Measurements from ENCODE around the gene CASZ1.

The CASZ1 gene

DNA sequence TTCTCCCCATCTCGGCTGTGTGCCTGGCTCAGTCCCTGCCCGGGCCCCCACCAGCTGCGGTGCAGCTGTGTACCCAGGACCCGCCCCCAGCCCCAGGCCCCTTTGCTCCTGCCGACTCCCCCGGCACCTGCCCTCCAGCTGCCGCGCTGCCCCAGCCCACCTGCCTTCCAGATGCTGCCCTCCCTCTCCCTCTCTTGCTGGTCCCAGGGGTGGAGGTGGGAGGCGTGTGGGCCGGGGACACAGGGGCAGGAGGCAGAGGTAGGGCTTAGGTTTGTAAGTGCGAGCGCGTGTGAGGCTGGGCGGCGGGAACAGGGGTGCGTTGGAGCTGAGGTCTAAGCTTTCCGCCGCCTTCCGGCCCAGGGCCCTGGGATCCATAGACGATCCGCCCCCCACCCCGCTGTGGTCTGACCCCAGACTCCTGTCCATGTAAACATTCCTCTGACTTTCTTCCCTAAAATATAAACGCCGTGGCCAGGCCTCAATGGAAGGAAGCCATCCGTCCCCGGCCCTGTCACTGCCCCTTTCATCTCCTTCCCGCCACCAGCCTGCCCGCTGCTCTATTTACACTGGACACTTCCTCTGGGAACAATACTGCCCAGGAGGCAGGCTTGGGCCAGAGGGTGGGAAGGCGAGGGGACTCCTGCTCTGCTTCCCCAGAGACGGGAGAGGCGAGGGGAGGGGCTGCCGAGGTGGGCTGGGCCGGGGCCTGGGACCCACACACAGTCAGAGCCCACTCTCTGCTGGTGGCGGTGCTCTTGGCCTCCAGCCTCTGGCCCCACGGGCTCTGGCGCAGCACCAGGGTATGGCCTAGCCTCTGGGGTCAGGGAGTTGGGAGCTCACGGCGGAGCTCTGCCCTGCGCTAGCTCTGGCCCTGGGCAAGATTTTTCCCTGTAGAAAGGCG, 128.3 kb downstream of the CASZ1 start:
- peak in 1 of 2 experiments; percentile 32 for DNase-seq

DNA sequence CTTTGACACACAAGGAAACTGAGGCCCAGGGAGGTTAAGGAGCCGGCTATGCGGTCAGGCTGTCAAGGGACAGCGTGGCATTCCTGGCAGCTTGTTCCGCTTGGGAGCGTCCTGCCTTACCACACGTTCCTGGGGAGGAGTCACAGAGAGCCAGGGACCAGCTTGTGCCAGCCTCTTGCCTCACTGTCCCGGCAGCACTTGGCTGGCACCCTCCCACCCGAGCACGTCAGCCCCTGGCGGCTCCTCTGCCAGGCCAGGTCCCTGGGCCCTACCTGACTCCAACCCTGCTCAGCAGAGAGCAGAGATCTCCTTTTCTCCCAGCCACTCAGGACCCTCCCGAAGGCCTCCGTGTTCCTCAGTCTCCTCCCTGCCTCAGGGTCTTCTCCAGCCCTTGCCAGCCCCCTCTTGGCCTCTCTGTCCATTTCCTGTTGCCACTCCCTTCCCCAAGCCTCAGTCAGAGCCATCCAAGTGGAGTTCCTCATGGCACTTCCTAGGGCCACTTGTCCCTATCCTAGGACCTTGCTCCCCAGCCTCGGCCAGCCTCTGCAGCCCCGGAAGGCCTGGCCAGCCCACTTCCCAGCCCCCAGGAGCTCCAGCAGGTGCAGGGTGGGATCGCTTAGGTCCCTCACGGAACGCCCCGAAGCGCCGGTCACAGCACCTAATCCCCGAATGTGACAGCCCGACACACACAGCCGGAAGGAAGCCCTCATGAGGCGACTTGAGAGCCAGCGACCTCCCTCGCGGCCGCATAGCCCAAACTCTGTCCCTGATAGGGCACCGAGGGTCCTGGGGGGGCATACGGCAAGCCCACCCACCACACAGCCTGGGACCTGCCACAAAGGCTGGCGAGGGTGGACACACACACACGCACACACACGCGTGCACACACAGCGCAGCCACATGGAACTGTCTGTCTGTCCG, 130.3 kb downstream of the CASZ1 start:
- DNase-seq, result no peak

DNA sequence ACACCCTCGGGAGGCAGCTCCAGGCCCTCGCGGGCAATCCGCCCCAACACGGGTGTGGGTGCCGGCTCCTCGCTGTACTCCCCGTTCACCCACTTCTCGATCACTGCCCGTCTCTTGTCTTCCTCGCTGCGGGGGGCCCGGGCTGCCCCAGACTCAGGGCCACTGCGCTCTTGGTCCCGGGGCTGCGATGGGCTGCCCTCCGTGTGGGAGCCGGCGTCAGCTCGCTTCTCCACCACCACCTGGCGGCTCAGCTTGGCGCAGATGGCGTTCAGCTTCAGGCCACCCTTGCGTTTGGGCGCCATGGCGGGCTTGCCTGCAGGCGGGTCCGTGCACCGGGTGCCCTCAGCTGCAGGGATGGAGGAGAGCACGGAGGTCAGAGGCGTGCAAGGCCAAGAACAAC, 131.2 kb downstream of the CASZ1 start:
- no peak for DNase-seq

- no peak for DNase-seq
These were observed 132.2 kb downstream of the CASZ1 start for GRCh38 chr1:10664251-10664650.

DNA sequence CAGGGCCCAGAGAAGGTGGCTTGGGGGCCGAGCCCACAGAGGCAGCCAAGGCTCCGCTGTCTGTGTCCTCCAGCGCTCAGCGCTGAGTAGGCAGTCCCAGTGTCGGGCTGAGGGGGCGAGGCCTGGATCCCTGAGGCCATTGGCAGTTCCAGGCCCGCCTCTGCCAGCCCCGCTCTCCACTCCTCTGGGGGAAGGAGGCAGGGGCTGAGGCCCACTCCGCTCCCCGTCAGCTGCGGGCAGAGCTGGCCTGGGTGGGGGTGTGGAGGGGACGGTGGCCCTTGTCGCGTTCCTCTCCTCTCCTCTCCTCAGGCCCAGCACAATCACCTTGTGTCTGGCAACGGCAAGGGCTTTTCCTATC, 132.8 kb downstream of the CASZ1 start:
- DNase-seq, result peak in 1 of 2 experiments; percentile 61

DNA sequence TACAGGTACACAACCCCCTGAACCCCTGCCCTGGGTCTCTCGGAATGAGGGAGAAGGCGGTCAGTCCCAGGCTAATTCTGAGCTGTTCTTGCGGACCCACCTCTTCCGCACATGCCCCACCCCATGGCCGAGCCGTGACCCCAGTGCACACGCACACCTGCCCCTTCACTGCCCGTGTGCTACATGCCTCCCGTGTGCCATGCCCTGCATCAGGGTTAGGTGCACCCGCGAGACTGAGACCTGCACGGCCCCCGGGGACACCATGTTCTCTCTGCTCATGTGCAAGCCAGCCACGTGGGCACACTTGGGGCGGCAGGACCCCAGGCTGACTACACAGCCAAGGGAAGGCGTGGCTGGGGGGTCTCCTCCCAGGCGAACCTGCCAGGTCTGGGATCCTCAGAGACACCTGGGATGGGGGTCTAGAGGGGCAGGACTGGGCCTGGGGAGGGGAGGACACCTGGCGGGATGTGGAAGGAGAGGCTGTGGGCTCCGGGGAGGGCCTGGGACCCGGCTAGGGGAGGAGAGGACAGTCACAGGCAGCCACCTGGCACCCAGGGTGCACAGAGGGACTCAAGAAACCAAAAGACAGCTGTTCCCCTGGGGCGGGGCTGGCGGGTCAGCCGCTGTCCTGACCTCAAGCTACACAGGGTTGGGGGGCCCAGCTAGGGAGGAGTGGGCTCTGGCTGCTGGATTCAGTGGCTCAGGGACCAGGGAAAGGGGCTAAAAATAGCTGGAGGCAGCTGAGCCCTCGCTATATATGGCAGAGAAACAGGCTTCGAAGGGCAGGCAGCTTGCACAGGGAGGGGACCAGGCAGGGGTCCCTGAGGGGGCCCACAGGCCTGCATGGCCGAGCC, 133.4 kb downstream of the CASZ1 start:
- DNase-seq, result peak in 1 of 2 experiments; percentile 53

DNA sequence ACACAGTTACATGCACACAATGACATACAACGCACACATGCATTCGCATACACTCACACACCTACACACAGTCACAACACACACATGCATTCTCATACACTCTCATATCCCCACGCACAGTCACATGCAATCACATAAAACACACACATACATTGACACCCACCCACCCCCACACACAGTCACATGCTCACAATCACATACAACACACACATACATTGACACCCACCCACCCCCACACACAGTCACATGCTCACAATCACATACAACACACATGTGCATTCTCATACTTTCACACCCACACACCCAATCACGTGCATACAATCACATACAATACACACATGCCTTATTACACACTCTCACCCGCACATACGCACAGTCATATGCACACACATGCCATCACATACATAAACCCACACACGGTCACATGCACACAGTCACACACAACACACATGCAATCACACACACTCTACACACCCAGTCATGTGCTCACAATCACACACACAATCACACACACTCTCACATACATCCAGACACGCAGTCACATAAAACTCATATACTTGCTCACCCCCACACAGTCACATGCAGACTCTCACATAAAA, 134.3 kb downstream of the CASZ1 start:
- no peak for DNase-seq

DNA sequence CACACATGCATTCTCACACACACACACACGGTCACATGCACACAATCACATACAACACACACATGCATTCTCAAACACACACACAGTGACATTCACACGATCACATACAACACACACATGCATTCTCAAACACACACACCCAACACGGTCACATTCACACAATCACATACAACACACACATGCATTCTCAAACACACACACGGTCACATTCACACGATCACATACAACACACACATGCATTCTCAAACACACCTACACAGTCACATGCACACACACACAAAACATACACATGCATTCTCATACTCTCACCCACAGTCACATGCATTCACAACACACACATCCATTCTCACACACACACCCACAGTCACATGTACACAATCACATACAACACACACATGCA, 135.0 kb downstream of the CASZ1 start:
- DNase-seq, result no peak

DNA sequence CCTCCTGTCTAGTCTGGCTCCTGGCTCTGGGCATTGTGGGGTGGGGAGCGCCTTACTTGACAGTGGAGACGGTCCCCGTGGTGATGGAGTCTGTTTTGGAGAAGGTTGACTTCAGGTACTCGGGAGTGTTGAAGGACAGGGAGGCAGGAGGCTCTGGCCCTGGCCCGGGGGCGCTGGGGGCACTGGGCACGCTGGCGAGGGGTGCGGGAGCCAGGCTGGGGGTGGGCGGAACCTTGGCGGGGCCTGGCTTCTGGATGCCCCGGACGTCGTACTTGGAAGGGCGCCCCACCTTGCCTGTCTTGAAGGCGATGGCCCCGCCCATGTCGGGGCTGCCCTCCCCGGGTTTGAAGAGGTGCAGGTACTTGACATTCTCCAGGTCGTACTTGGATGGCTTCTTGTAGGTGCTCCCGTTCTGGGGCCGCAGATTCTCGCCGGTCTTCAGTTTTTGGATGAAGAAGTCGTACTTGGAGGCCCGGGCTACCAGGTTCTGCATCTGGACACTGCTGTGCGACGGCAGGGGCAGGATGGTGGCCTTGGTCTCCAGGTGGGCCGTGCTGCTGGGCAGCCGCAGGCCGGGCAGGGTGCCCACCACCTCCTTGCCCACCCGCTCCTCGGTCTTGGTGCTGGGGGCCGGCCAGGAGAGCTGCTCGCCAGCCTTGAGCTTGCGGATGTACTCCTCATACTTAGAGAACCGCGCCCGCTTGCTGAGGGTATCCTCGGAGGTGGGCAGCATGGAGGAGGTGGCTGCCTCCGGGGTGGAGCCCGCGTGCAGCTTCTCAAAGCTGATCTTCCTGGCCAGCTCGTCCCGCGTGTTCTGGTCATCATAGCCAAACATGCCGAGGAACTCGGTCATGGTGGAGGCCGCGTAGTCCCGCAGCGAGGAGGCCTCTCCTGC, 136.6 kb downstream of the CASZ1 start:
- no peak for DNase-seq

DNA sequence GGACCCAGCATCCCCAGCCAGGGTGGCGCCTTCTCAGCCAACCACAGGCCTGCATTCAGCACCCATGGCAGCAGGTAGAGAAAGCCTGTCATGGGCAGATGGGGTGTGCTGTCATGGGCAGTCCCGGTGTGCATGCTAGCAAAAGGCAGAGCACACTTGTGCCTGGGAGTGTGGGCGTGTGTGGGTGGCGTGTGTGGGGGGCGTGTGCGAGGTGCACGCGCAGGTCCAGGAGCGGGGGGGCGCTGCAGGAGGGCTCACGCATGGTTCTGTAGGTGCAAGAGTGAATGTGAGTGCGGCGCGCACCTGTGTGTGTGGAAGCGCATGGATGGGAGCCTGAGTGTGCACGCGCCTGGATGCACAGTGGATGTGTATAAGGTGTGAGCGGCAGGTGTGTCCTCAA, 137.2 kb downstream of the CASZ1 start:
- peak in 1 of 2 experiments; percentile 21 for DNase-seq

DNA sequence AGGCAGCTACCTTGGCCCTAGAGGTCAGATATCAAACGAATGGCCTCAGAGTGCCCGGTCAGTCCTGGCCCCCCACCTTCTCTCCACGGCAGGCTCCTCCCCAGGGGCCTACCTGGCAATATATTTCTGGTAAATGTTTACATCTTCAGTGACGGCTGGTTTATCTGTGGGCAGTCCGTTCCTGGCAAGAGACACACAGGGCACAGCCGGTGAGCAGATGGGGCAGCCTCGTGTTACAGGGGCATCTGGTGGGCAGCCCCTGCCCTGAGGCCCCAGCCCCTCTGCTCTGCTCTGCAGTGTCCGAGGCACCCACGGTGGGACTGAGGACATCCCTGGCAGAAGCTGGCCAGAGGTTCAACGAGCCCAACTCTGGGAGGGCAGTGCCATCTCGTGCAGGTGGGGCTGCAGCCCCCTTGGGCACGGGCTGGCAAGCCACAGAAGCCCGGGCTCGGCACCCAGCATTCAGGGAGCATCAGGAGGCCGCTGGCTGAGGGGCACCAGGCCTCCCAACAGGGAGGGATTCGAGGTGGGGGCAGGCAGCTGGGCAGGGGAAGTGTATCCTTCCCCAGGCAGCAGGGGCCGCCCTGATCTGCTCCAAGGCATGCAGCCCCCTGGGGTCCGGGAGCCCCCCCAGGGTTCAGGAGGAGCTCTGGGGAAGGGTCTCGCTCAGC, 137.9 kb downstream of the CASZ1 start:
- peak; percentile 28 to 71 for DNase-seq

DNA sequence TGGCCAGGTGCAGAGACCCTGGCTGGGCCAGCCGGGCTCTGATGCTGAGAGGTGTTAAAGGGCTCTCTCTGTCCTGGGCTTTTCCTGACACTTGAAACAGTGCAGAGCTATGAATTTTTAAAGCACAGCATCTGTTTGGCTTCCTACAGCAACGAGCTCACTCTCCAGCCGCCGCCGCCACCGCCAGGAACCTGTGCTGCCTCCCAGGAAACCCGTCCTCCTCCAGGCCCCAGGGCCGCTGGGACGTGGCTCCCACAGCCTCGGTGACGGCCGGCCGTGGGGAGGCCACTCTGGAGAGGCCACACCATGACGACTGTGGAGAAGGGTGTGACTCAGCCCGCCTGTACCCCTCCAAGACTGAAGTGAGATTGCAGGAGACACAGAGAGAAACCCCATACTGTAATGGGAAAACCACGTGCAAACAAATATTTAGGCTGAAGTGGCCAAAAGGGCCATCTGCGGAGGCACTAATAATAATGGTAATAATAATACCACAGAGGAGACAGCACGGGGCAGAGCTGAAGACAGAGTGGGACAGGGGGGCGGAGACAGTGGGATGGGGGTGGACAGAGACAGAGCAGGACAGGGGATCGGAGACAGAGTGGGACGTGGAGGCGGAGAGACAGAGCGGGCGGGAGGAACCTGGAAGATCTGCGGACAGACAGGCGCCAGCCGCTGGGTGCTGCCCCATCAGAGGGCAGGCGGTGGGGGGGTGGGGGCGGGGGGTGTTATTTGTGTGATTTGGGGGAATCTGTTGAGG, 139.2 kb downstream of the CASZ1 start:
- DNase-seq, result peak in 1 of 2 experiments; percentile 52

DNA sequence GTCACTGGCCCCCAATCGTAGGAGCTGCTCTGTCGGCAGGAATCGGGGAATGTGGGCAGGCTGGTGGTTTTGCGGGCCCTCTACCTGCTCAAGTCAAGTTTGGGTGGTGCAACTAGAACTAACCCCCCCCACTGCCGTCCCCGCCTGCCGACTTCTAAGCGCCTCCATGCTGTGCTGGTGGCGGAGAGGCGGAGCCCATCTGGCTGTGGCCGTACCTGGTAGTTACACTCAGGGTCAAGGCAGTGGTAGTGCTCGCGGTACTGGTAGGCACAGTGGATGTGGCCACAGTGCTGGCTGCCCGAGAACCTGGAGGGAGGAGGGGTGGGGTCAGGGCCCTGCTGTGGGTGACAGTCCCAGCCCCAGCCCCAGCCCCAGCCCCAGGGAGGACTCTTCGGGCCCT, 140.0 kb downstream of the CASZ1 start:
- DNase-seq, result no peak

DNA sequence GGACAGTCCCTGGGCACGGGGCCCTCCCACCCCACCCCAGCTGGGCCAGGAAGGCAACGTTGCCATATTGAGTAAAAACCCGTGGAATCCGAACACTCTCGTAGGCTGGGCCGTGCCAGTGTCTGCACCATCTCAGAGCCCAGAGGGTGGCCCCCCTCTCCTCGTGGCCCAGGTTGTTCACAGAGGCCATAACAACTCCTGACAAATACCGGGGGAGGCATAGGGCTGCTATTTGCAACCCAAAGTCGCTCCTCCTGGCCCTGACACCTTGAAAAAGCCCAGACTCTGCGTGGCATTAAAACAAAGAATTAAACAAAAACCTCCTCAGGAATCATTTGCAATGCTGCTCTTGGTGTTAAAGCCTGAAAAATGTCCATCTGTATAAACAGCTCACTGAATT, 141.4 kb downstream of the CASZ1 start:
- DNase-seq, result no peak

GRCh38 chr1:10653370-10654125, 142.9 kb downstream of the CASZ1 start:
- no peak for DNase-seq

DNA sequence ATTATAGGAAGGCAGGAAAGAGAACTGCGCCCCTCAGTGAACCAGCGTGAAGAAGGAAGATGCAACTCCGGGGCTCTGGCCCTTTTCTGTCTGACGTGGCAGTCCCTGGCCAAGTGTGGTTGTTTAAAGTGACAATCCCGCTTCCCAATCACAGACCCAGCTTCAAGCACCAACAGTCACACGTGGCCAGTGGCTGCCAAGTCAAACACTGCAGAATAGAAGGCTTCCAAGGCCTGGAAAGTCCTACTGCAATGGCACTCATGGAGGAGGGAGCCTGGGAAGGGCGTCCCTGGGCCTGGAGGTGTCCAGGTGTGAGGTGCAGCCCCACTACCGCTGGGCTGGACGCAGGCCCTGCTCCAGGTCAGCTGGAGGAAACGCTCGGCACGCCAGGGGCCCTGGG, 143.8 kb downstream of the CASZ1 start:
- DNase-seq, result no peak

DNA sequence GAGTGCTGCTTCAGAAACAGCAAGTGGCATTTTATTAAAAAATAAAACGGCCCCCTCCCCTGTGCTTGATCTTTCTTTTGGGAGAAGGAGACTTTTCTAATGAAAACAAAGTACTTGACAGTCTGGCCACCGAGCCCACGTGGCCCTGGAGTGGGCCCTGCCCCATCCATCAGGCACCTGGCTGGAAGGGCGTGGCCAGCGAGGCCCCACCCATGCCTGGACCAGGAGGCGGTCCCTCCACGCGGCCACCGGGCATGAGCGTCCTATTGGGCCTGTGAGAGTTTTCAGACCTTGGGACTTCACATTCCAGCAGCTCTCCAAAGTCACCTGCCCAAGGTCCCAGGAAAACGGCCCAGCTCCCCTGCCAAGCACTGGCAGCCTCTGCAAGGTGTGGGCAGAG, 144.7 kb downstream of the CASZ1 start:
- peak in 1 of 2 experiments; percentile 14 for DNase-seq

DNA sequence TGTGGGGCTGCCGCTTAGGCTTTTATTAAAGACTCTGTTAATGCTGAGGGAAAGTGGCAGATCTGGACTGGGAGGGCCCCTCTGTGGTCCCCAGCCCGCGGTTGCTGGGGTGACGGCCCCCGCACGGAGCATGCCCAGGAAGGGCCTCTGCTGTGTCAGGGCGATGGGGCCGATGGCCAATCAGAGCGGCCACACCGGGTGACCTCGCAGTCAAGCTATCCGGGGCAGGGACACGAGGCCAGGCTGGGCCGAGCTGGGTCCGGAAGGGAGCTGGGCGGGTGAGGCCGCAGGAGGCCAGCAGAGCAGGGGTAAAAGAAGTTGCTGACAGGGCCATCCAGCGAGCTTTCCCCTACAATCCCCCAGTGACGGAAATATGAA, 145.1 kb downstream of the CASZ1 start:
- no peak for DNase-seq

All from NCI-H524 (cell line).